PFSK-1 (cell line): Measurements from ENCODE around the gene SLC22A17.

Experiments
- FOXP2 ChIP-seq: optimal IDR thresholded peaks from 2 replicates; pipeline ENCODE3; 2011; ENCODE audit warnings: borderline replicate concordance, control low read depth, inconsistent platforms; ENCODE audit not compliant: insufficient read depth; ENCODE audit errors: extremely low read length, extremely low read depth
- POLR2AphosphoS5 ChIP-seq: IDR thresholded peaks from 2 replicates; pipeline ENCODE4 v1.6.1; 2012; ENCODE audit warnings: low read depth, mild to moderate bottlenecking, control low read depth, low read length, moderate library complexity
- REST ChIP-seq, 2 experiments: IDR thresholded peaks; 2 replicates each; pipeline versions ENCODE4 v1.6.1 to v1.8.0; 2011 to 2012; ENCODE audit warnings: low read depth in 2 of 2, low read length in 2 of 2, control low read depth in 1 of 2, inconsistent platforms in 1 of 2, mild to moderate bottlenecking in 1 of 2, moderate library complexity in 1 of 2; ENCODE audit not compliant: insufficient read depth in 1 of 2
- SIN3A ChIP-seq: IDR thresholded peaks from 2 replicates; pipeline ENCODE4 v1.6.1; 2012; ENCODE audit warnings: mild to moderate bottlenecking, low read length, moderate library complexity, borderline replicate concordance; ENCODE audit not compliant: insufficient read depth
- TAF1 ChIP-seq: IDR thresholded peaks from 2 replicates; pipeline ENCODE4 v1.6.1; 2012; ENCODE audit warnings: low read length, control low read depth, borderline replicate concordance; ENCODE audit not compliant: insufficient read depth

- TF ChIP-seq TAF1 (no peak), REST (IDR thresholded peaks at IDR 0.05; ENCODE audit: insufficient read depth in 1 of 2, low read depth in 2 of 2, low read length in 2 of 2) (no peak), POLR2AphosphoS5 (no peak), SIN3A (no peak), FOXP2 (no peak)
These were observed 54.9 kb downstream of the SLC22A17 start for GRCh38 chr14:23297611-23298277.
